ENCODE data around the gene SLC4A2. TPM values are rescaled to one million over a fixed set of nuclear protein-coding genes. Genes with fewer than 3 reads are reported as not detected.

The SLC4A2 gene
- total and polyA plus RNA-seq, 2 of the 8 experiments (the other 6 are each of a cell fraction or from before 2014, with no cell fraction given), result 72.6 to 147 TPM

- Histone ChIP-seq H3K4me2 (ENCODE audit: insufficient read depth in 1 of 2, low read depth in 2 of 2, low read length in 2 of 2) (no peak overlapping the region), H2AK5ac (ENCODE audit: low read depth, low read length) (no peak overlapping the region), H3K18ac (ENCODE audit: extremely low read depth, low read length) (no peak overlapping the region), H4K8ac (ENCODE audit: extremely low read depth, insufficient read depth, low read length) (no peak overlapping the region), H2BK15ac (ENCODE audit: low read length) (no peak overlapping the region), H4K20me1 (replicated peaks in 1 of 2; ENCODE audit: control insufficient read depth in 1 of 2, insufficient read depth in 2 of 2, low read length in 2 of 2) (peaks cover 33 to 46% of the 10 kb centered on the region in 2 experiments), H4K5ac (ENCODE audit: insufficient read length, low read depth, low read length) (no peak overlapping the region), H2BK120ac (replicated peaks; ENCODE audit: low read depth, low read length) (no peak overlapping the region), H3K27me3 (replicated peaks in 1 of 4; ENCODE audit: control insufficient read depth in 3 of 4, extremely low read depth in 1 of 4, insufficient read depth in 3 of 4, low read length in 3 of 4) (peaks cover 0 to 15% (median 9%) of the 10 kb centered on the region in 4 experiments; a peak in 3 of 7 replicates), H3K4me3 (ENCODE audit: extremely low read depth in 1 of 4, insufficient read depth in 2 of 4, low read depth in 3 of 4, low read length in 4 of 4) (no peak overlapping the region), H3K9ac (replicated peaks in 1 of 4; ENCODE audit: extremely low read depth in 1 of 4, low read depth in 3 of 4, low read length in 3 of 4) (no peak overlapping the region), H4K91ac (replicated peaks; ENCODE audit: insufficient read length, low read length) (no peak overlapping the region), H3K79me2 (ENCODE audit: control insufficient read depth in 1 of 2, insufficient read depth in 2 of 2, low read length in 2 of 2) (peaks cover 0 to 6% of the 10 kb centered on the region in 2 experiments; a peak in 1 of 4 replicates), H3K4ac (replicated peaks; ENCODE audit: insufficient read length, low read depth, low read length) (no peak overlapping the region), H3K9me3 (ENCODE audit: insufficient read depth in 2 of 2, low read depth in 1 of 2, low read length in 1 of 2) (no peaks in the 10 kb centered on the region), H3K4me1 (replicated peaks in 1 of 4; ENCODE audit: control insufficient read depth in 3 of 4, insufficient read depth in 4 of 4, low read length in 3 of 4) (peaks cover 0 to 19% (median 13%) of the 10 kb centered on the region in 4 experiments; a peak in 6 of 7 replicates), H3K23ac (ENCODE audit: insufficient read length) (no peak overlapping the region), H3K27ac (ENCODE audit: low read depth, low read length) (no peak overlapping the region), H3K14ac (ENCODE audit: insufficient read length) (no peak overlapping the region), H2AFZ (ENCODE audit: low read length) (no peak overlapping the region), H3K36me3 (ENCODE audit: control insufficient read depth in 2 of 4, insufficient read depth in 4 of 4, low read length in 3 of 4) (peaks cover 0 to 30% (median 4%) of the 10 kb centered on the region in 4 experiments; a peak in 3 of 8 replicates), H3K23me2 (ENCODE audit: low read depth, low read length) (peaks cover 4% of the 10 kb centered on the region), H2BK20ac (ENCODE audit: low read length) (no peak overlapping the region), H2BK12ac (ENCODE audit: low read depth, low read length) (no peak overlapping the region), H3K56ac (replicated peaks; ENCODE audit: insufficient read length, low read depth, low read length) (no peak overlapping the region), H3K79me1 (ENCODE audit: low read depth, low read length) (peaks cover 2% of the 10 kb centered on the region), H2BK5ac (ENCODE audit: low read depth, low read length) (no peak overlapping the region)
- TF ChIP-seq SP2 (IDR thresholded peaks at IDR 0.05; ENCODE audit: low read length) (no peak), BRCA1 (IDR thresholded peaks at IDR 0.05; ENCODE audit: low read depth, low read length) (no peak), GTF2F1 (IDR thresholded peaks at IDR 0.05; ENCODE audit: borderline replicate concordance, low read depth, low read length) (no peak), RFX5 (IDR thresholded peaks at IDR 0.05; ENCODE audit: borderline replicate concordance, low read depth, low read length) (no peak), SIRT6 (IDR thresholded peaks at IDR 0.05; ENCODE audit: low read length) (no peak)
- DNase-seq (ENCODE audit: low read depth in 1 of 2, low spot score in 2 of 2) (no peak), FAIRE-seq (no peak)
- 95% methylated on average over 37 of the region's 38 CpGs; no CpG with 5 or more reads in 1 of the 2 experiments for WGBS, 2 experiments (ENCODE audit: extremely low coverage in 1 of 2, insufficient coverage in 1 of 2, insufficient read length in 1 of 2, insufficient replicate concordance in 2 of 2, low coverage in 1 of 2, low lambda C conversion rate in 2 of 2, missing lambda C conversion rate in 1 of 2)
- CTCF ChIA-PET (ENCODE audit: partially characterized antibody), result interaction anchor here (0.7 to 22.4 kb wide), 11 partner anchors 12 to 126 kb away, joined by 3 to 448 read pairs (median 4); partner anchors contain the start of genes AGAP3 and TMUB1
- POLR2A ChIA-PET (ENCODE audit: partially characterized antibody), result no interaction called here
Measured at GRCh38 chr7:151118108-151119054, 59.0 kb downstream of the SLC4A2 start.

Measured in H1 (cell line).